KBM-7 (cell line): Measurements from ENCODE around the gene EIPR1.

Source experiments
- DNase-seq: peaks from one replicate; pipeline ENCODE4 v3.0.0-alpha.2; 2015
- in situ Hi-C: fragments of 300-500 bp; cut with MboI; formaldehyde crosslinking; loops from 2 replicates; pipeline ENCODE4 v1.14.3; 2020; ENCODE audit warnings: low sequenced_read_pairs, low pct_unique_long_range_greater_than_20kb, mixed read lengths

The EIPR1 gene

DNA sequence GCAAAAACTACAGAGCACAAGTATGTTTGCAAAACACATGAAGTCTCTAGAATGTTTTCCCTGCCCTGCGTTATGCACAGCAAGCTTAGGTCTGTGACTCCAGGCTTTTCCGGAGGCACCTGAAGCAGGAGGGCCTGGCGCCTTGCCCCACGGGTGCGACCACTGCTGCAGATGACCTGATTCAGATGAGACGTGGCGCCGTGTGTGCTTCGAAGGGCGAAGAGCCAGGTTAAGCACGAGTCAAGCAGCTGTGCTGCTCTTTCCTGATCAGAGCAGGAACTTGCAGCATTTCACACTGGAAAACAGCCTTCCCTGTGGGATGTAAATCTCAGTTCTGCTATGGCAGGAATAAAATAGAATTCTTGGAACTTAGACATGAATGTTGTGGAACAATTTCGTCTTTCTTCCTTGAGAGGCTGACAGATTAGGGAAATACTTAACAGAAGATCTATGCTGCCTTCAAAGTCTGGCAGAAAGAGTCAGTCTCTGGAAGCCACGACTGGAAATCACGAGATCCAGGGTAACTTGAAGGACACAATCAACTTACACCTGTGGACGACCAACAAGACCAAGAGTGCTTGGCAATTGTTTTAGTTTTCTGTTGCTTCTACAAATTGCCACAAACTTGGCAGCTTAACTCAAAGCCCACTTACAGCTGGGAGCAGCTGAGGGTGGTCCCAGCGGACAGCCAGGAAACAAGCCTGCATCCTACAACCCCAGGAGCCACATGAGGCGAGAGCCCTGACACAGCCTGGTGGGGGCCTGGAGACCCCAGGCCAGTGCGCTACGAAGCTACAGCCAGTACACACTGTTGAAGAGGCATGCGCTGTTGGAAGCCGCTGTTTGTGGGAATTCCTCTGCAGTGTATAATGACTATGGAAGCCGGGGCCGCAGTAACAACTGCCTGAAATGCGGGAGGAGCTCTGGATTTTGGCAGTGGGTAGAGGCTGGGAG is 42.9 kb downstream of the EIPR1 start:
- no peak for DNase-seq

DNA sequence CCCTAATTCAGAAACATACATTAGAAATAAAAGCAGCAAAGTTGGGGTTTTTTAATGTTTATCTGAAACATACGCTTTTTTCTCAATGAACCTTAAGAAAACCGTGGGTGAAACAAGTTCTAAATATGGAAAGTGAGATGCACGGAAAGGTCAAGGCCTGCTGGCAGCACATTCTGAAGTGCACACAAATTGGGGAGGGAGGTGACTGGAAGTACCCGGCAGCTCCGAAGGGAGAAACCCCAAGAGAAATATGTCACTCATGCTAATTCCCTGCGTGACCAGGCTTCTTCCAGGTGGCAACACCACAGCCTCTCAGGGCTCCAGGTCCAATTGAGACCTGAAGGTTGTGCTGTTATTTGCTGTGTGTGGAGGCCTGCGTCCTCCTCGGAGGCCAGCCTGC is 45.5 kb downstream of the EIPR1 start:
- in situ Hi-C loops: no loop called here
- no peak for DNase-seq

More for the DNA sequence above, 42.9 kb downstream of the EIPR1 start:
- in situ Hi-C loops: no loop called here

DNA sequence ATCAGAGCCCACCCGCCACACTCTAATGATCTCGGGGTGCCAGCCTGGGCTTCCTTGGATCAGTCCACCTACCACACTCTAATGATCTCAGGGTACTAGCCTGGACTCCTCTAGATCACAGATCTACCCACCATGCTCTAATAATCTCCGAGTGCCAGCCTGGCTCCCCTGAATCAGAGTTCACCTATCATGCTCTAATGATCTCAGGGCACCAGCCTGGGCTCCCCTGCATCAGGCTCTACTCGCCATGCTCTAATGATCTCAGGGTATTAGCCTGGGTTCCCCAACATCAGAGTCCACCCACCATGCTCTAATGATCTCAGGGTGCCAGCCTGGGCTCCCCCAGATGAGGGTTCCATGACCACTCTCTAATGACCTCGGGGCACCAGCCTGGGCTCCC is 48.1 kb downstream of the EIPR1 start:
- no peak for DNase-seq
- in situ Hi-C loops: no loop called here

DNA sequence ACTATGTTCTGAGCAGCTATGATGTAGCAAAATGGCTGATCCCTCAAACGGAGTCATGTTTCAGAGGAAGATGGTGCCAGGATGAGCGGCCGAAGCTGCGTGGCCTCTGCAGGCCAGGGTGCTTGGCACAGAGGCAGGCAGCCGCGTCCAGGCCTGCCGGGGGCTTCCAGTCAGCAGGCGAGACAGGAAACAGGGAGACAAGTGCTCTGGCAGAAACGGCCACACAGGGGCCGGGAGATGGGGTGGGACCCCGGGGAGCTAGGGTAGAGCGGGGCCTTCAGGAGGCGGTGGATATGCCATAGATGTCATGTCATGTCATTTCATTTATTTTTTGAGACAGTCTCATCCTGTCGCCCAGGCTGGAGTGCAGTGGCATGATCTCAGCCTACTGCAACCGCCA is 50.7 kb downstream of the EIPR1 start:
- no peak for DNase-seq
- in situ Hi-C loops: no loop called here

DNA sequence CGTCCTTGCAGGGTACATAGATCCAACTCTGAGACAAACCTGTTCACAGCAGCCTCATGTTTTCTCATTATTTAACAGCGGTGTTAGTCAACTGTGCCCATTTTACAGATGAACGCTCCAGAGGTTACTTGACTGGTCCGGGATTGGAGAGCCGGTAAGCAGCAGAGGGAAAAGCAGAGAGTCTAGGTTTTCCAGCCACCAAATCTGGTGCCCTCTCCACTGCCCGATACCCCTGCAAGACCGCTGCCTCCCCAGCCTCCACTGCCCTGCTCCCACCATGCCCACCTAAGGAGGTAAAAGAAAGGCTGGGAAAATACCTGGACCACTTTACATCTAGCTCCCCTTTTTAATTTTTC is 51.5 kb downstream of the EIPR1 start:
- no peak for DNase-seq
- in situ Hi-C loops: no loop called here

DNA sequence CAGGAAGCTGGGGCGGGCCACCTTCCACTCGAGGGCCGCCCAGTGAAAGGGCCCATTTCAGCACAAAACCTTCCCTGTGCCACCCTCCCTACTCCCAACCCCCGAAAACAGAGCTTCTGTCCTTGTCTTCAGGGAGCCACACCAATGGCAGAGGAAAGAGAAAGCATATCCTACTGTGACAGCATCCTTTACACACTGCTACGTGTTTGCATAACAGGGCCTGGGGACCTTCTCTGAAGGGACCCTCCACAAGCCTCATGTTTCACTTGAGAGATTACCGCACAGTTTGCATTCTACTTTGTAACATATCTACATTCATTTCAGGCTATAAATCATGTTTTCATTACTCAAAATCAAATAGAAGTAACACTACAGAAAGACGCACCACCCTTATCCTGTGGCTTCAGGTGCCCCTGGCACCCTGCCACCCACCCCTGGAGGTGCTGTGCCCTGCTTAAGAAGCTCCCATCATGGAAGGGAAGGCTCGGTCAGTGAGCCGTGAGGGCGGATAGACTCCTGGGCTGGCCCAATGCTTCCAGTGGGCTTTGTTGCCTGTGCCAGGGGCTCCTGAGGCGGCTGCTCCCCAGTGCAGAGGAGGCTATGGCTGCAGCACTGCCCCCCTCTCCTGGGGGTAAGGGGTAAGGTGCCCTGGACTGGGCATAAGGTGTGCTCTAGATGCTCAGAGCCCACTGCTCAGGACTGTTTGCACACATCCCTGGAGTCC is 52.0 kb downstream of the EIPR1 start:
- DNase-seq: no peak
- in situ Hi-C loops: no loop called here

DNA sequence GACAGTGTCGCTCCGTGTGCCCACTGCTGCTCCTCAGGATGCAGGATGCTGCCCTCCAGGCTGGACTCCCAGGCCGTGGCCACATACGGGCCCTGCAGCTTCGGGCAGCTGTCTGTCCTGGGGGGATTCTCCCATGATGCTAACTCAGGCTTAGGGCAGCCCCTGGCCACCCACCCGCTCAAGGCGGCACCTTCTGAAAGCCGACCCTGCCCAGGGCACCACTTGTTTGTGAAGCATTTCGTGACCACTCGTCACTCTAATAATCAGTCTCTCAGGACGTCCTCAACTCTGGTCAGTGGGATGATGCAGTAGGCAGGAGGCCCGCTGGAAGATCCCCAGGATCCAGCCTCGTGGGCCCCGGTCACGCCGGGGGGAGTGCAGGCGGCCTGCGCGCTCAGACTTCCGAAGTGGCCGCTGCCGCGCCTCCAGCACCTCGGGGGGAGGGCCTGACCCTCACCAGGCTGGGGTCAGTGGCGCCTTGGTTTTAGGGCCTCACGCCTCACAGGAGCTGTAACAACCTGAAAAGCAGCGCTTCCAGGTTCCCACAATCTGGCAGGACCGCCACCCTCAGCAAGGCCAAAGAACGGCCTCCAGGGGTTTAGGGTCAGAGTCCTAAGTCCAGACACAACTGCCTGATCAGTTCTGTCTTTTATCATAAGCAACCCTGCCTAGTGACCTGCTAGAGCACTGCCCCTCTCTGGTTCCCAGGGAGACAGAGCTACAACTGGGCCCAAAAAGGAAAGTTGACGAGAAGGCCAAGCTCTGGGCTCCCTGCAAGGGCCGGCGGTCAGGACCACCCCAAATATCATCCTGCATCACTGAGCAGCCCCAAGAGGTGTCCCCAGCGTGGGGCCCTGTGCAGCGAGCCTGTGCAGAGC is 53.0 kb downstream of the EIPR1 start:
- no peak for DNase-seq
- in situ Hi-C loops: no loop called here

DNA sequence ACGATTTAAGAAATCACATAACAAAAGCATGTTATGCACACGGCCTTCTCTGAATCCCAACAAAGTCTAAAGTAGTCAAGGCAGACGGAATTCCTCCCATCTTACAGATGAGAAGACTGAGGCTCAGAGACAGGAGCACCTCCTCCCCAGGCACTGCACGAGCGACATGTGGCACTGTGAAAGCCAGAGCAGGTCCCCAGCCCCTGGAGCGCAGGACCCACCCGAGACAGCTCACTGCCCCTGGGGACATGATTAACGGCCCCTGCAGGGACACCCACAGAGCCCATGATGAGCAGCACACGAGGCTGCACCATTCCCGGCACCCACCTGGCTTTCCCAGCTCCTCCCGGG is 53.6 kb downstream of the EIPR1 start:
- DNase-seq: no peak
- in situ Hi-C loops: no loop called here

DNA sequence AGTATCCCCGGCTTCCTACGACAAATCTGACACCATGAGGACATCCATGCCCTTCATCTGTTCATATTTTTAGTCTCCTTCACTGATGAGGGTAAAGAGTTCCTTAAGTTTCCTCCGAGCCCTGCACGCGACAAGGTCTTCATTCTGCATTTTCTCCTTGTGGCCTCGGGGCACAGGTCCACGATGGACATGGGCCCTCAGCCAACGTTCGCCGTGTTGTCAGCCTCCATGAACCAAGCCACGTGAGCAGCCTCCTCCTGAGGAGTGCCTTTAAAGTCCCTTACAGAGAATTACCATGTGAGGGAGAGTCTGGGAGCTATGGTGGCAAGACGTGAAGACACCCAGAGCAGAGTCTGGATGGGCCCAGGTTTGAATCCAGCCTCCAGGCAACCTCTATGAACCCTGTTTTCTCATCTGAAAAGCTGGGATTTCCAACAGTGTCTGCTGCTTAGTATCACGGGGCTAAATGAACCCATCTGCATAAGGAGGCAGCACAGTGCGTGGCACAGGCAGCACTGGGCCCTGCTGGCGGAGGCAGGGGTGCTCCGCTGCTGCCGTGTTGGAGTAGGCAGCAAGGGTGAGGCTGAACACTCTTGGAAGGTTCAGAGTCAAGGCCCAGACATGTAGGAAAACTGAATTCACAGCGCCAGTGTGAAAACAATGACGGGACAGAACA is 54.1 kb downstream of the EIPR1 start:
- in situ Hi-C loops: no loop called here
- DNase-seq: no peak

DNA sequence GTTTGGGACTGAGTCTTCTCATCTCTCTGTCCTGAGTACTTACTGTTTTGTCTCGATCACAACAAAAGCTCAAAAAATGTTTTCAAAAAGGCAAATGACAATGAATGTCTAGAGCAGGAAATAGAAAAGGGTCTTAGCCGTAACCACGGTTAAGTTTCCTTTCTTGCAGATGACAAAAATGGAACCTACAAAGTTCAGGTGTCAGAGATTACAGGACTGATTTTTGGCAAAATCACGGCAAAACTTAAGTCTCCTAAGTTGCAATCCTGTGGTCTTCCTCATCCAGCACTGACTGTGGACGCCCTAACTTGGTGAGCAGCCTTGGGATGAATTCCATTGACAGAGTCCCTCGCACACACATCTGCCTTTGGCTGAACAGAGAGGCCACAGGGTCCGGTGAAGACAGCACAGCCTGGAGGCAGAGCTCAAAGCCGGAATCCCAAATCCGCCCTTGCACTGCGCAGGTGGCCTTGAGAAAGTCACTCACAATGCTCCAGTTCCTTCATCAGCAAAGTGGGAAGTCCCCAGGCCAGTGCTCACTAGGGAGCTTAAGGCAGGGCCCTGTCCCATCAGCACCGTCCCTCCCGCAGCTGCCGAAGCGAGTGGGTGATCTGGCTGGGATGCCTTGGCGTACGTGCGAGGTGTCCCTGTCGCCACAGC is 55.2 kb downstream of the EIPR1 start:
- in situ Hi-C loops: no loop called here
- DNase-seq: no peak

DNA sequence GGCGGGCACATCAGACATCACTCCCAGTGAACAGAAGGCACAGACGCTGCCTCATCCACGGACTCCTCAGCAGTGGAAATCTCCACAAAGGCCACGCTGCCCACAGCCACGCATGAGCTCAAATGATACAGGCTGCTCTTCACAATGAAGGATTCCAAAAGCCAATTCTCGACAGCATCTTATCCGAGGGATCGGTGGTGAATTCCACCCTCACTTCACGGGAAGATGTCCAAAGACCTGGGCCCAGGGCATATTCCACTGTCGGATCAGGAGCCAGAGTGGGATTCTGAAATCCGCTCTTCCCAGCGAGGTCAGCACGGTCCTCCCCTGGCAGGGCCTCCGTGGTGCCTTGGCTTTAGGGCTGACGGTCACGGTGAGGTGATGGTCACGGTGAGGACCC is 55.8 kb downstream of the EIPR1 start:
- in situ Hi-C loops: no loop called here
- DNase-seq: no peak

DNA sequence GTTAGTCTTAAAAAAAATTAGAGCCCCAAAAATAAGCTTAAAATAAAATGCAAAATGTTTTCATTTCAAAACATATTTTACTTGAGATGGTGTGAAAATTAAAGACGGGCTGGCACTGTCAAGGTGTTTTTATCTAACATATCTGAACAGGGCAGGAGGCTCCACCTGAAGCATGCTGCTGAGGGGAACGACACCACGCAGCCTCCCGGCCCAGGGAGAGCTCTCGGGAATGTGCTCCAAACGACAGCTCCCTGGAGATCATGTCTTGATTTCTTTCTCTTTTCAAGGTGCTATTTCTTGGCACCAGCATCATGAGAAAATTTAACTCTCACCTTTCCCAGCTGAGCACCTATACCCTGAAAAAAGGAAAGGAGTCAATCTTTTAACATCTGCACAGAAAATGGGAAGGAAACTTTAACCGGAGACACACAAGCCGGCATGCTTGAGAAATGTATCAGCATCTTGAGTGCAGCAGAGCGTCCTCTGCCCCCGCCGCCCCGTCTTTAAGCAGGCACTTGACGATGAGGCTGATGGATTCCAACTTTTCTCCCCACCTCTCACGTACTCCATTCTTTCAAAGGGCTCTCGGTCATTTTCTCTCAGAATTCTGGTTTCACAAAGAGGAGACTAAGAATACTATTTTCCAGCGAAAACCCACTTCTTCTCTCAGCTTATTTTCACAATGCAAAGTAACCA is 56.6 kb downstream of the EIPR1 start:
- no peak for DNase-seq
- in situ Hi-C loops: no loop called here

DNA sequence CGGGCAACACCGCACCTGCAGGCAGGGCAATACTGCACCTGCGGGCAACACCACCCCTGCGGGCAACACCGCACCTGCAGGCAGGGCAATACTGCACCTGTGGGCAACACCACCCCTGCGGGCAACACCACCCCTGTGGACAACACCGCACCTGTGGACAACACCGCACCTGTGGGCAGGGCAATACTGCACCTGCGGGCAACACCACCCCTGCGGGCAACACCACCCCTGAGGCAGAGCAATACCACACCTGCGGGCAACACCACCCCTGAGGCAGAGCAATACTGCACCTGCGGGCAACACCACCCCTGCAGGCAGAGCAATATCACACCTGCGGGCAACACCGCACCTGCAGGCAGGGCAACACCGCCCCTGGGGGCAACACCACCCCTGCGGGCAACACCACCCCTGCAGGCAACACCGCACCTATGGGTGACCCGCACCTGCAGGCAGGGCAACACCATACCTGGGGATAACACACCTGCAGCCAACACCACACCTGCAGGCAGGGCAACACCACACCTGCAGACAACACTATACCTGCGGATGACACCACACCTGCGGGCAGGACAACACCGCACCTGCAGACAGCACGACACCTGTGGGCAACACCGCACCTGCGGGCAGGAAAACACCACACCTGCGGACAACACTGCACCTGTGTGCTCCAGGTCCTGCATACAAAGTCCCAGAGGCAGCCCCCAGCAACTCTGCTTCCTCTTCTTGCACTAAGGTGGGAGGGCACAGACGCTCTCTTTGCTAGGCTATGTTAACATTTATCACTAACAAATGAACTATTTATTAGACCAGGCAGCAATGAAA is 57.7 kb downstream of the EIPR1 start:
- in situ Hi-C loops: no loop called here
- no peak for DNase-seq

DNA sequence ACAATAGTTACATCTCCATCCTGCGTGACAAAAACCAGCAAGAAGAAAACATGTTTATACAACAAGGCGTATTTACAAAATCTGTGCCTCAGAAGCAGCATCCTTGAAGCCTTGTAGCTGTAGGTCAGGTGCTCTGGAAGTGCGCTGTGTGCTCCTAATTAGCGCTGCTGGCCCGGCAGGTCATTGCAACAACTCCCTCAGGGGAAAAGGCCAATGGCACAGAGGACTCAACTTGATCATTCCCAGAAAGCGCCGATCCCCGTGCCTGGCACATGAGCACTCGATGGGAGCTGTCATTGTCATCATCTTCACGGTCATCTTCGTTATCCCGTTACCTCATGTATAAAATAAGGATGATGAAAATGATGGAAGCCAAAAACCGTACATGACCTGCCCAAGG is 58.5 kb downstream of the EIPR1 start:
- in situ Hi-C loops: no loop called here

DNA sequence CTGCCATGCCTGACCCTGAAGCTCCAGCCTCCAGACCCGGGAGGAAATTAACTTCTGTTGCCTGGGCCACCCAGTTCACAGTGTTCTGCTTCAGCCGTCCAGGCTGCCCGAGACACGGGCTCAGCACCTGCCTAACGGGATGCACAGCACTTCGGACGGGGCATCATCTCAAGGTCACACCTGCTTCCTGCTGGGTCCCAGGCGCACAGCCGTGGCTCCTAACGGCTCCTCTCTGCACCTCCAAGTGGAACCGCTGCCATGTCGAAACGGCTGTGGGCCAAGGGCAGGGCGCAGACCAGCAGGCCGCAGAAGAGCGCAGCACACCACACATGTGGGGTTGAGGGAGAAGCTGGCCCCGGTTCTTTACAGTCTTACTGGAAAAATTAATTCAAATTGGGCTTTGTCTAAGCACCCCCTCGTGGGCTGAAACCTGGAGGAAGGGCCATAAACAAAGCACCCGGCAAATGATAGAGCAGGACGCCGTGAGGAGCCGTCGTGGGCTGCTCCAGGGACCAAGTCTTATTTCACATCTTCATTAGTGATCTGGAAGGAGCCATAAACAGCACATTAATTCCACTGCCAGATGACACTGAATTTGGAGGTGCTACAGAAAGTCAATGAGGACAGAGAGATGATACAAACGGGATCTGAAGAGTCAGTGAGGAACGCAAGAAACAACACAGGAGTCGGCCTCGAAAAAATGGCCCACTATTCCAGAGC is 59.6 kb downstream of the EIPR1 start:
- in situ Hi-C loops: no loop called here
- DNase-seq: no peak

More for the DNA sequence above, 58.5 kb downstream of the EIPR1 start:
- DNase-seq: no peak

DNA sequence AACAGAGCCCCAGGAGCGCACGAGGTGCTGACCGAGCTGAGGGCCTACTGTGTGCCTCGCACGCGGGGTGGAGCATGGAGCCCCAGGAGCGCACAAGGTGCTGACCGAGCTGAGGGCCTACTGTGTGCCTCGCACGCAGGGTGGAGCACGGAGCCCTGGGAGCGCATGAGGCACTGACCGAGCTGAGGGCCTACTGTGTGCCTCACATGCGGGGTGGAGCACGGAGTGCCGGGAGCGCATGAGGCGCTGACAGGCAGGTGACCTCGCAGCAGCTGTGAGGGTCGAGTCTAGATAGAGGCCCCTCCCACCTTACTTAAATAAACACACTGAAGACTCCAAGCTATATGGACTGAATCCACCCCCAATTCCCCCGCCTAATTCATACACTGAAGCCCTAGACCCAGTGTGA is 60.3 kb downstream of the EIPR1 start:
- DNase-seq: no peak
- in situ Hi-C loops: no loop called here
